ENCODE results near the gene NLGN1. TPM values are rescaled to one million over a fixed set of nuclear protein-coding genes. Genes with fewer than 3 reads are reported as not detected.
"Not testable (repeated sequence)": the region's sequence is repeated elsewhere in the genome, so short reads cannot be mapped to it uniquely, and the experiment has no call there.

NLGN1 gene
- total RNA-seq, 1 donor from 2014 or later: 9.5 TPM

GRCh38 chr3:173430576-173430975 is 33.0 kb downstream of the NLGN1 start:
- no peak for DNase-seq

- no peak for DNase-seq
Observed at GRCh38 chr3:173439004-173439403, 41.5 kb downstream of the NLGN1 start.

- no peak for DNase-seq
Observed at GRCh38 chr3:173440514-173440913, 43.0 kb downstream of the NLGN1 start.

DNA sequence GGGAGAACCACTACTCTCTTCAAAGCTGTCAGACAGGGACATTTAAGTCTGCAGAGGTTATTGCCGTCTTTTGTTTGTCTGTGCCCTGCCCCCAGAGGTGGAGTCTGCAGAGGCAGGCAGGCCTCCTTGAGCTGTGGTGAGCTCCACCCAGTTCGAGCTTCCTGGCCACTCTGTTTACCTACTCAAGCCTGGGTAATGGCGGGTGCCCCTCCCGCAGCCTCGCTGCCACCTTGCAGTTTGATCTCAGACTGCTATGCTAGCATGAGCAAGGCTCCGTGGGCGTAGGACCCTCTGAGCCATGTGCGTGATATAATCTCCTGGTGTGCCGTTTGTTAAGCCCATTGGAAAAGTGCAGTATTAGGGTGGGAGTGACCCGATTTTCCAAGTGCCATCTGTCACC is 54.0 kb downstream of the NLGN1 start:
- DNase-seq: not testable (repeated sequence)

DNA sequence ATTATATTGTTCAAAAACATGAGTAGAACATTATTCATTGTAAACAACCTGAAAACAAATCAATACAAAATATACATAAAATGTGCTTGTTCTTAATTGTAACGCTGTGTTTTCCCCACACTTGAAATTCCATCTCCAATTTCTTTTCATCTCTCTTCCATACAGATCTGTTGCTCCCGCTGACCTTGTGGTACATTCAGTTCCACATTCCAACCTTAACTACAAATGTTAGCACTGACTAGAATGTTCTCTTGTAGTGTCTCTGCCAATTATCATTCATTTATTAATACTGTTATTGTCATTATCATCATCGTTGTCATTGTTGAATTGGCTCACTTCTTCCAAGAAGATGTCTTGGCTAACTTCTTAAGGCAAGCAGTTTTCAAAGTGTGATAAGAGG is 65.7 kb downstream of the NLGN1 start:
- DNase-seq: no peak

DNA sequence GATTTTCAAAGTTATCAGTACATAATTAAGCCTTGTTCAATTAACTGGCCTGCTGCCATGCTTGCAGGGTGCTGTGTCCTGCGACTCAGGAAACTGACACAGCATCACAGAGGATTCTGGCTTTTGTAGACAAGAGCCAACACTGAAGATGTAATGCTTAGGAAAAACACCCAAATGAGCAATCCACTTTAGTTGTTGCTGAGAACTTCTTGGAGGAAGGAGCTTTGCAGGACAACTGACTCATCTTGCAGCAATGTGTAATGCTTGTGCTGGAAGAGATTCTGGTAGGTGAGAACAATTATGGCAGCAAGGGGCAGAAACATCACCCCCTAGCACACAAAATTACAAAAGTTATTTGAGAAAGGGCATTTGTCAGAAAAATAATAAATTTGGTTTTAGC is 67.6 kb downstream of the NLGN1 start:
- no peak for DNase-seq

GRCh38 chr3:173465898-173466678 is 68.5 kb downstream of the NLGN1 start:
- DNase-seq: no peak

DNA sequence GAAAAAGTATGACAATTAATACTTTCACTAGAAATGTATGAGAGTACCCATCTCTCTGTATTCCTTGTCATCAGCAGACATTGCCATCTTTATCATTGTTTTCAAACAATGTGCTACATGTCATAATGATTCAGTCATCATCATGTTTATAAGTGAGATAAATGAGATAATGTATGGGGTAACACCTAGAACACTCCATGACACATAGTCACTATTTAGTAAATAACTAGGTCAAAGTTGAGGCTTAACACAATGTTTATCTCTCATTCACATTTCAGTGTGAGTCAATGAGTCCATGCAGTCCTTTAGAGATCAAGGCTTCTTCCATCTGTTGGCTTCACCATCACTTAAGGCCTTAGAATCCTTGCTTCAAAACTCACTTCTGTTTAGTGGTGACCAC is 70.0 kb downstream of the NLGN1 start:
- DNase-seq: no peak

DNA sequence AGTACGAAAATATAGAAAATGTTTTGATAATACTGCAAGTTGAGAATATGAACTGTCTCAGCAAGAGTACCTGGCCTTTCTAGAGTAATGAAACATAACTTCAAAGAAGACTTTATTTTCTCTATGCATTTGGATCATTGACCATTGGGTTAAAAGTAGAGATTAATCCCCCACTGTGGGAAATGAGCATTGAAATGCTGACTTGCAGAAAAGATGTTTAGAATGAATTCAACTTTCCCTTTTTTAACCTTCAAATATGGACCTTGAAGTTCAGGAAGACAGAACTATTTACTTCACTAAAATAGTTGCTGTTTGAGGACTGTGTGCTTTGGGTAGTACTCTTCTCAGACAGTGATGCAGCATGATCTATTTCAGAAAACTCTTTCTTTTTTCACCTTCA is 75.7 kb downstream of the NLGN1 start:
- no peak for DNase-seq

DNA sequence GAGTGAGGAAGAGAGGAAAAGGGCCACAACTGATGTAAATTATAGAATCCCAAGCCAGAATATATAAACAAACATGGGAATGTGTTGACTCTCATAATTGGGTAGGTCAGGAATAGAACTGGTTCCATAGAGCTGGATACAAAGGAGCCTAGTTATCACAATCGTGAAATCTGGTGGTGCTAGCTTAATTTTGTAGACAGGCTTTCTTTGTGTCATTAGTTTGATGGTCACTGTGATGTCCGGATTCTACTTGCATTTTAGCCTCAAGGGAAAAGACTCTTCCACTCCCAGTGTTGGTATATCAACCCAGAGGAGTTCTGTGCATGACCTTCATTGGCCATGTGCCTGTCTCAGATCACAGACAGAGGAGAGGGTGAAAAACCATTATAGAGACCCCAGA is 81.8 kb downstream of the NLGN1 start:
- DNase-seq: no peak

- DNase-seq: peak; percentile 26
Observed at GRCh38 chr3:173501931-173502489, 104.5 kb downstream of the NLGN1 start.

DNA sequence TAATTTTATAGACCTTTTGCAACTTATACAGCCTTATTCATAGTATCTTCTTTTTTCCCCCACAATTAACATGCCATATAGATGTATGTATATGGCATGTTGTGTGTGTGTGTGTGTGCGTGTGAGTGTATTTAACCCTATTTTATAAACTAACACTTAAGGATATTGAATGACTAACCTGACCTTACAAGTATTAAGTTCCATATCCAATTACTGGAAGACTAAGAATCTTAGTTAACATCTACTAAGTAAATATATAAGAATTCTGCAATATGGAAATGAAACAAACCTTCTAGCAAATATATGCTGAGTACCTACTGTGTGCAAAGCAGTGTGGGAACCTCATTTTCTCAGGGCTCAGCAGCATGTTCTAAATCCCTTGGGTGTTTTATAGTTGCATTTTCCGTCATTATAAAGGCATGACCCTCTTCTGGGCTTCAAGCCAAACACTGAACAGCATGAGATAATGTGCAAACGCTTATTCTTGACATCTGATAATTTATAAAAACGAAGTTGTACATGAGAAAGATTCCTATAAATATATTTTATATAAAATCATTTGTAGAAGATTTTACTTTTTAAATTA is 105.5 kb downstream of the NLGN1 start:
- DNase-seq: peak; percentile 80

DNA sequence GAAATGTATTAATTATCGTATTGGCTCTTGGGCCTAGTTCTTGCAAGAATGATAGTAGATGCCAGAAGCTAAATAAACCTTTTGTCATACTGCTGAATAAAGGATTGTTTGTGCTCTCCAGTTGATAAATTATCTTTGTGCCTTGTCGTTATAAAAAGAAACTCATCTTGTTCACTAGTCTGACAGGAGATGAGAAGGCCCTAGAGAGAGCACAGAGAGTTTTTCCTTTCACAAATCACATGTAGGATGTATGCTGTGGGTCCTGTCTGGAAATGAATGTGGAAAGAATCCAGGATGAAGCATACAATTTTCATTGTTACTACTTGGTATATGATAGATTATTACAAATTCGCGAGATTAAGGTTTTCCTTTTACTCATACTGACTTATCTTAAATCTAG is 113.0 kb downstream of the NLGN1 start:
- no peak for DNase-seq

- no peak for DNase-seq
Observed at GRCh38 chr3:173513123-173513522, 115.6 kb downstream of the NLGN1 start.

DNA sequence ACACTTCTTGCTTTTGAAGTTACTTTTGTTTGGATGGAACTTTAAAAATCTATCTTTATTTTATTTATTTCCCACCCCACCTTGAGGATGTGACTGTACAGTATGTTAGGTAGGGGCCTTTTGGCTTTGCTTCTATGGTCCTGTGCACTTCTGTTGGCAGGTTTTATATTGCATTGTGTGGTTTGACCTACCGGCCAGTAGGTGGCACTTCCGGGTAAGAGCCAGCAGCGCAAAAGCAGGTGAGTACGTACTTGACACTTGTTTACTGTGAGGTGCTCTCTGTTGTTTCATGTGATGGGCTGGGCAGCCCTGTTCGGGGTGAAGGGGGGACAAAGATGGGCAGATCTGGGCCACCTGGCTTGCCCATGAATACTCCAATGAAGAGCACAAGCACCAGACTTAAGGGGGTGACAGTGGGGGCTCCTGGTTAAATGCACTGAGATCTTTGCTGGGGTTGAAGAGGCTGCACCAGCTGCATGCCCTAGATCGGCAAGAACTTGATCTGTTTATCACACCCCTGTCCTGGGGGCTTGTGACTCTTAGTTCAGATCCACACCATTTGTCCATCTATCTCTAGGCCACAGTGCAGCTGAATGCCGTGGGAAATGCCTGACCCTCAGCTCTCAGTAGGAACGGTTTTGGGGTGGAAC is 131.6 kb downstream of the NLGN1 start:
- DNase-seq: no peak

GRCh38 chr3:173531602-173532001 is 134.1 kb downstream of the NLGN1 start:
- DNase-seq: no peak

DNA sequence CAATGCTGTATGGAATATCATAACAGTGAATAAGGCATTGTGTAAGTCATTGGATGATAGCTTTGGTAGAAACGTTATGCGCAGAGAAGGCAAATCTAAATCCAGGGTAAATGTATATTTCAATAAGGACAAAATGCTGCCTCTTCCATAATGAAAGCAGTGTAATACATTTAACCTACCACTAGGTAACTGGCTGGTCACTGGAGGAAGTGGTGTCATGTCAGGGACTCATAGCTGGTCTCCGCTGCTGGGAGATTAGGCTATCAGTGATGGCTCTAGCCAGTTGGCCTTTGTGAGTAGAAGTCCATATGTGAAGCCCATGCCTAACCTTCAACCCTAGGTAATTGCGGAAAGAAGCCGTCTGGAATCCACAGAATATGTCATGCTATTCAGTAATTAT is 140.9 kb downstream of the NLGN1 start:
- DNase-seq: no peak

GRCh38 chr3:173545590-173545989 is 148.0 kb downstream of the NLGN1 start:
- not testable (repeated sequence) for DNase-seq

- no peak for DNase-seq
Observed at GRCh38 chr3:173547070-173547469, 149.5 kb downstream of the NLGN1 start.

- DNase-seq: no peak
Observed at GRCh38 chr3:173548261-173548660, 150.7 kb downstream of the NLGN1 start.

- no peak for DNase-seq
Observed at GRCh38 chr3:173552526-173552925, 155.0 kb downstream of the NLGN1 start.

DNA sequence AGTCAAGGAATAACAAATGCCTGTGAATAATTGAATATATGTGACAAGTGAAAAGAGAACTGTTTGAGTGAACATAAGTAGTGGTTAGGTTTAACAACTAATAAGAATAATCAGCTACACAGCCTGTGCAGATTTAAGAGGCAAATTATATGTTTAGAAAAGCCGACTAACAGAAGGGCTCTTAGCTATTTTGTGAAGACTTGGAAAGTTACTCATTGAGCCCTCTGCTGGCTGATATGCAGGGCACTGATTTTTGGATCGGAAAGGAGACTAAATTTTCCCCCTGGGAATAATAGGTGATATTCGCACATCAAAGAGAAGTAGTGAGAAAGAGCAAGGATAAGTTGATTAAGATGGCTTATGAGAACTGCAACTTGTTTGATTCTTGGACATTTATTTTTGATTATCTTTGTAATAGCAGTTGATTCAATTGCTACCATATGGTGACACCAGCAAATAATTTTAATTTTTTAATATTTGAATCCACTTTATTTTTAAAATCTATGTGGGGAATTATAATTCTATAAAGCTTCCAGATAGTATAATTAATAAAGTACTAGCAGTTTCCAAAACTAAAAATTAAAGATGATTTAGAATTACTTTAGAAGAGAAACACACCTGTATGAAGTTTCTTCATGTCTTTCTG is 156.2 kb downstream of the NLGN1 start:
- peak; percentile 14 for DNase-seq

DNA sequence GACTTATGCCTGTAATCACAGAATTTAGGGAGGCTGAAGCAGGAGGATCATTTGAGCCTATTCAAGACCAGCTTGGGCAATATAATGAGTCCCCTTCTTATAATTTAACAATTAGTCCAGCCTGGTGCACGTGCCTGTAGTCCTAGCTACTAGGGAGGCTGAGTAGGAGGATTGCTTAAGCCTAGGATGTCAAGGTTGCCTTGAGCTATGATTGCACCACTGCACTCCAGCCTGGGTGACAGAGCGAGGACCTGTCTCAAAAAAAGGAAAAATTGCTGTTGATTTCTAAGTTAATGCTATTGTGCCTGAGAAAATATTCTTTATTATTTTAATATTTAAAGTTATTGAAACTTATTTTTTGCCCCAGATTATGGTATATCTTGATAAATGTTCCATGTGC is 159.0 kb downstream of the NLGN1 start:
- DNase-seq: no peak

All from skin of body (tissue), 2 donors.